ENCODE measurements around the gene LRRC7.

- TF ChIP-seq CTCF (IDR thresholded peaks at IDR 0.05; ENCODE audit: poor library complexity, severe bottlenecking) (no peak), RAD21 (conservative IDR thresholded peaks at IDR 0.05) (no peak), EP300 (conservative IDR thresholded peaks at IDR 0.05; ENCODE audit: poor library complexity, severe bottlenecking) (no peak), EZH2 (IDR thresholded peaks at IDR 0.05; ENCODE audit: borderline replicate concordance, insufficient read depth, low read length, poor library complexity, severe bottlenecking) (no peak), MXI1 (conservative IDR thresholded peaks at IDR 0.05; ENCODE audit: poor library complexity, severe bottlenecking) (no peak), REST (IDR thresholded peaks at IDR 0.05; ENCODE audit: borderline replicate concordance) (no peak), SMC3 (conservative IDR thresholded peaks at IDR 0.05; ENCODE audit: poor library complexity) (no peak), TAF1 (IDR thresholded peaks at IDR 0.05; ENCODE audit: low read depth) (no peak)
These were observed 524.1 kb downstream of the LRRC7 start for GRCh38 chr1:70091811-70092210.

Measured in neural cell (in vitro differentiated cells).